ENCODE measurements around the gene UQCR11.

UQCR11 gene

DNA sequence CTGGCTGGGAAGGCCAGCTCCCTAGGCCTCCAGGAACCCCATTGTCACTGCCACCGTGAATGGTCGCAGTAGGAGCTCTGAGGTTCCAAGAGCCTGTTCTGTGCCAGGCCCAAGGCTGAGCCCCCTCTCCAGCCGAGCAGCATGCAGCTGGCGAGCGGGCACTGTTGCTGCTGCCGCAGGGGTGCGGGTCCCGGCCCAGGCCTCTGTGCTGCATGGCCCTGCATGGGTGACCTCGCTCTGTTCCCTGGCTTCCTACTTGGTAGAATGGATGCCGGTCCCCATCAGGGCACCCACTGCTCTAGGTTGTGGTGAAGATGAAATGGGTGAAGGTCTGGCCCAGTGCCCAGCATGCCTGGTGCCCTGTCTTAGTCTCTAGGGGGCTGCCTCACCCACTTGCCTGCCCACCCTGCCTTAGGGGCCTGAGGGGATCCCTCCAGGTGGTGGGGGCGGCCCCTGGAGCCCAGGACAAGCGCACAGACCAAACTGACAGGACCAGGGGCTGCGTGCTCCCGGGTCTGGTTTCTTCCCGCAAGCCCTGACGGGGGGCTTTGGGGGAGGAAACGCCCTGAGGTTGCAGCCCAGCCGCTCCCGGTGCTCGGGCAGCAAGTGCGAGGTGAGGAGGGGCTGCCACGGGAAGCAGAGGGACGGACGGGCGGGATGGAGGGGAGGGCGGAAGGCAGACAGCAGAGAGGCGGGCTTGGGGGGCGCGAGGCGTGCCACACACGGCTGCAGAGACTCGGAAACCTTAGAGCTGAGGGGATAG is 8.7 kb upstream of the UQCR11 start:
- DNase-seq, result no peak

DNA sequence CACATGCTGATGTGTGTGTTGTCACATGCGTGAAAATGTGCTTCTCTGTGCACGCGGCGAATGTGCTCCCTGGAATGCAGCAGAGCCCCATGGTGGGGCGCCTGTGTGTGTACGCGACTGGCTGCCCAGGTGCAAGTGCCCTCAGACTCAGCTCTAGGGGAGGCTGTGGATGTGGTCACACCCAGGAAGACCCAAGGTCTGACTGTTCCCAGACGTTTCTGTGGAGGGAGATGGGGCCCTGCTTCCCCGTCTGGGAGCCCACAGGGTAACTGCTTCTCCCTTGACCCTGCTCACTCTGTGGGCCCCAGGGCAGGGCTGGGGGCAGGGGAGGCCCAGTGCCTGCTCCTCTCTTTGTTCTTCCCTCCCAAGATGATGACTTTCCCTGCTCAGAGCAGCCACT is 7.9 kb upstream of the UQCR11 start:
- no peak for DNase-seq

DNA sequence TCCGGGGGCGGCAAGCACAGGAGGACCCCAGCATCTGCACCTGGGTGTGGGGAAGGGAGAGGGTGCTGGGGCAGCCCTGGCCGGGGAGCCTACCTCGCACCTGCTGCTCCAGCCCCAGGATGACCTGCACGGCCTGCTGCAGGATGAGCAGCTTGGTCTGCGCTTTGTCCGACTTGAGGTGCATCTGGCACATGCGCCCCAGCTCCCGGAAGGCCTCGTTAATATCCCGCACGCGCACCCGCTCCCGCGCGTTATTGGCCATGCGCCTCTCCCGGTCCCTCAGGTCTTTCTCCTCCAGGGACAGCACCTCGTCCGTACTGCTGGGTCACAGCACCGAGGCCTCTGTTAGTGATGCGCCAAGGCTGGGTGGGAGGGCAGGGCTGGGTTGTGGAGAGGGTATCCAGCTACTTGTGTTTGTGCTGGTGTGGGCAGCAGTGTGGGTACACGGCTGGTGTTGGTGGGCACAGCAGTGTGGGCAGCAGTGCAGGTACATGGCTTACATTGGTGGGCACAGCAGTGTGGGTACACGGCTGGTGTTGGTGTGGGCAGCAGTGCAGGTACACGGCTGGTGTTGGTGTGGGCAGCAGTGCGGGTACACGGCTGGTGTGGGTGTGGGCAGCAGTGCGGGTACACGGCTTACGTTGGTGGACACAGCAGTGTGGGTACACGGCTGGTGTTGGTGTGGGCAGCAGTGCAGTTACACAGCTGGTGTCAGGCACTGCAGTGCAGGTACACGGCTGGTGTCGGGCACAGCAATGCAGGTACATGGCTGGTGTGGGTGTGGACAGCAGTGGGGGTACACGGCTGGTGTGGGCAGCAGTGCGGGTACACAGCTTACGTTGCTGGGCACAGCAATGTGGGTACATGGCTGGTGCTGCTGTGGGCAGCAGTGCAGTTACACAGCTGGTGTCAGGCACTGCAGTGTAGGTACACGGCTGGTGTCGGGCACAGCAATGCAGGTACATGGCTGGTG is 7.1 kb upstream of the UQCR11 start:
- no peak for DNase-seq

DNA sequence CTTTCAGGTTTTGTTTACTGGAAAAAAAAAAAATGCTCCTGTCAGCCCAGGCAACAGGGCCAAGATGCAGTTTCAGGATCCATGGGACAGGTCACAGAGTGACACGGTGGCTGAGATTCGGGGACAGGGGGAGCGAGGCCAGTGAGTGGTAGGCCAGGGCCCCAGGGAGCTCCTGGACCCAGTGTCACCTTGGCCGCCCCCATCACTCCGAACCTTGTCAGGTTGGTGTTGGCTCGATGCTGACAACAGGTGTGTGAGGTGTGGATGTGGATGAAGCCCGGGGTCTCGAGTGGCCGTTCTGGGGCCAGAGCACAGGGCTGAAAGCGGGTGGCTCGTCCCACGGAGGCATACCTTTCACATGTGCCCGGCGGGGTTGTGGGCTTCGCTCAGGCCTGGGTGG is 6.1 kb upstream of the UQCR11 start:
- DNase-seq, result no peak

DNA sequence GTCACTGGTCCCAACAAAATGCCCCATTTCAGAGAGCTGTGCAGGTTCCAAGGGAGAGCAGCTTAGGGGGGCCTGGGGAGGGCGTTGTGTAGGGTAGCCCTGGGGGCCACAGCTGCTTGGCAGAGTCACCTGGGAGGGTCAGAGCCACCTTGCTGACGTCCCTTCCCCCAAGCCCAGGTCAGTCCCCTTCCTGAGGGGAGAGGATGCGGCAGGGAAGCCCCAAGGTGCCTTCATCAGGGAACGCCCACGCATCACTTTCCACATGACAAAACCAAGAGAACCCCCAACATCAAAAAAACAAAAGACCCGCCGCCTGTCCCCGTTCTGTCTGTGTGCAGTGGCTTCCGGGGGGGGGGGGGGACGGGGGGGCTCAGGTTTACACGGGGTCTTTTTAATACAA is 5.3 kb upstream of the UQCR11 start:
- no peak for DNase-seq

DNA sequence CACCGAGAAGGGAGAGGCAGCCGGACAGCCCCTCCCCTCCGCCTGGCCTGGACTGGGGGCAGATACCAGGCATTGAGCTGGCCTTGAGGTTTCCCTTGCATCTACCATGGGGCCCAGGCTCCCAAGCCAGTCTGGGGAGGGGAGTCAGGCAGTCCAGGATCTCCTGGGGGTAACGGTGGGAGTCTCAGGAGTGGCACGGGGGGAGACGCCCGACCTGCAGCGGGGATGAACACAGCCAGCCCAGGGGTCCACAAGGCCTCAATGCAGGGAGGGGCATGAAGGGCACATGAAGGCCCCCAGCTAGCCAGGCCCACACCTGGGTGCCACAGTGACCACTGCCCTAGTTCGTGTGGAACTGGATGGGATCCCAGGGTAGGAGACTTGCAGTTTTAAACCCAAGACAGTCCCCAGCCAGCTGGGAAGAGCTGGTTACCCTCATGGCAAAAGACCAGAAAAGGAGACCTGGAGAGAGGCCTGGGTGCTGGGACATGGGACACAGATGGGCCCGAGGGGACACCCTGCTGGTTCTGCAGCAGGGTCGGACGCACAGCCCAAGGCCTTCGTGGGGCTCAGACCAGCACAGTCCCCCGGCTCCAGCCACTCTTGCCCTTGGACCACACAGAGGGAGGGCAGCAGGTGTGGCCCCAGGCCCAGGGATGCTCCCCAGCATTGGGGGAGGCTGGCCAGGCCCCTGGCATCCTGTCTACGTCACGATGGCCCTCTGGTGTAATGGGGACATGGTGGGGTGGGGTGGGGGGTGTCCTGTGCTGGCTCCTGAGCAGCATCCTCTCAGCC is 4.6 kb upstream of the UQCR11 start:
- DNase-seq, result no peak

DNA sequence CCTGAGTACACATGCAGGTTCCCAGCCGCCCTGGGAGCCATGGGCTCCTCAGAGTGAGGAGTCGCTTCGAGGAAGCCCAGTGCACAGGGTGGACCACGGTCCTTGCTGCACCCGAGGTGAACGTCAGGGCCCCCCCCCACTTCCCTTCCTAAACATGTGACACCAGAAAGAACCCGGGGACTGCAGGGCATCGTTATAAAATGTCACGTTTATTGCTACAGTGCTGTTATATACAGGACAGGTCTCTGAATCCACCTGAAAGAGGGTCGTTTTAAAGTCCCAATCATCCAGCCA is 3.8 kb upstream of the UQCR11 start:
- no peak for DNase-seq

DNA sequence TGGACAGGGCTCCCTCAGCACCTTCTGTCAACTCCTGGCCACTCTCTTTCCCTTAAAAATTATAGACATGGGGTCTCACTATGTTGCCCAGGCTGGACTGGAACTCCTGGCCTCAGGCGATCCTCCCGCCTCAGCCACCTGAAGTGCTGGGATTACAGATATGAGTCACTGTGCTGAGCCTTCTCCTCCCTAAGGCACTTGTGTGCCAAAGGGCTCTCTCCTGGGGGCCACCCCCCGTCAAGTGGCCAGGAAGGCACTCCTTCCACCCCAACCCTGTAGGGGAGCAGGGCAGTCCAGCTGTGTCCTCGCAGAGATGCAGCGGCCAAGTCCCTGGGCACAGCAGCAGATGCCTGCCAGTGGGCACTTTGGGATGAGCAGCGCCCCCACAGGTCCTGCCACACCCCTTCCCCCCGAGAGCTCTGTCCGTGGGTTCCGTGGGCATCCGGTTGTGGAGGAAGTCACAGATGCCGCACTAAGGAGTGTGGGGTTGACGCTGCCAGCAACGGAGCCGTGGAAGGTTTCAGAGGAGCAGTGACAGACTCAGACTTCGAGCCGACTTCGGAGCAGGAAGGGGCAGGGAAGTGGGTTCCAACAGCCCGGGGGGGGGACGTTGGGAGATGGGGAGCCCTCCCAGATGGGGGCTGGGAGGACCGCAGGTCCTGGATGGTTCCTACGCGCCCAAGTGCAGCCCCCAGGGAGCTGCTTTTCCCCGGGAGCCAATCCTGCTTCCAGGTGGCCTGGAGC is 3.3 kb upstream of the UQCR11 start:
- no peak for DNase-seq

DNA sequence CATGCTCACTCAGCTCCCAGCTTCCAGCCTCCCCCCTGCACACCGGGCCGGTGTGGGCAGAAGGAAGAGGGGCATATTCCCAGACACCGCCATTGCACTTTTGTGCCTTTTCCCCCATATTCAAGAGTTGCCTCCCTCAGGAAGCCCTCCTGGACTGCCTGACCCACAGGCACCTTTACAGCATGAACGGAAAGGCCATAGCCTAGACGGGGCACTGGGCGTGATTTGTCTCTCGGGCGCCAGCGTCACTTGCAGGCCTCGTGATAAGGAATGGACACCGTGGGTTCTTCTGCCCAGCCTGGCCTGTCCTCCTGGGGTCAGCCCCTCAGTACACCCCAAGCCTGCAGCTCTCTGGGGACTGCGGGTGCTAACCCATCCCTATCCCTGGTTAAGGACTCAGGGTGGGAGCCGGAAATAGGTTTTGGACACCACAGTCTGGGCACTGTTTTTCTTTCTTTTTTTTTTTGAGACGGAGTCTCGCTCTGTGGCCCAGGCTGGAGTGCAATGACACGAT is 933 bp upstream of the UQCR11 start:
- DNase-seq, result no peak

DNA sequence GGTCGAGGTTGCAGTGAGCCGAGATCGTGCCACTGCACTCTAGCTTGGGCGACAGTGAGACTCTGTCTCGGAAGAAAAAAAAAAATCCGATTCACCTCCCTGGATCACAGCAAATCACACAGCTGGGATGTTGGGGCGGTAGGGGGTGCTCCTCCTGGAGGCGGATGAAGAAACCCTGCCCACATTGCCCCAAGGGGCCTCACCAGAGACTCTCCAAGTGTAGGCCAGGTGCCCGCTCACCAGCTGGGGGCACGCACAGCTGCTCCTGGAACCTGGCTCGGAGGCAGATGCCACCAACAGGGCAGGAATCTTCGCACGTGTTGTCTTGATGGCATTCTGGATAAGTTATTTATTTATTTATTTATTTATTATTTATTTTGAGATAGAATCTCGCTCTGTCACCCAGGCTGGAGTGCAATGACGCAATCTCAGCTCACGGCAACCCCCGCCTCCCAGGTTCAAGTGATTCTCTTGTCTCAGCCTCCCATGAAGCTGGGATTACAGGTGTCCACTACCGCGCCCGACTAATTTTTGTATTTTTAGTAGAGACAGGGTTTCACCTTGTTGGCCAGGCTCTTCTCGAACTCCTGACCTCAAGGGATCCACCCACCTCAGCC is 3.1 kb downstream of the UQCR11 start:
- DNase-seq, result no peak

DNA sequence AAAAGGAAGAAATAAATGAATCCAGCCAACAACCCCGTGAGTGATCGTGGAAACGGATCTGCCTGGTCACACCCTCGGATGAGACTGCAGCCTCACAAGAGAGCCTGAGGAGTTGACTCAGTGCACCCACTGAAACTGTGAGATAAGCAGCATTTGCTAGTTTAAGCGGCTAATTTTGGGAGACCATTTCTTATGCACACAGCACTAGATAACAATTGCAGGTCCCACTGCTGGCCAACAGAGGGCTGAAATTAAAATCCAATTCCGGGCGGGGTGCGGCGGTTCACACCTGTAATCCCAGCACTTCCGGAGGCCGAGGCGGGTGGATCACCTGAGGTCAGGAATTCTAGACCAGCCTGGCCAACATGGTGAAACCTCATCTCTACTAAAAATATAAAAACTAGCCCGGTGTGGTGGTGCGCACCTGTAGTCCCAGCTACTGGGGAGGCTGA is 3.6 kb downstream of the UQCR11 start:
- no peak for DNase-seq

DNA sequence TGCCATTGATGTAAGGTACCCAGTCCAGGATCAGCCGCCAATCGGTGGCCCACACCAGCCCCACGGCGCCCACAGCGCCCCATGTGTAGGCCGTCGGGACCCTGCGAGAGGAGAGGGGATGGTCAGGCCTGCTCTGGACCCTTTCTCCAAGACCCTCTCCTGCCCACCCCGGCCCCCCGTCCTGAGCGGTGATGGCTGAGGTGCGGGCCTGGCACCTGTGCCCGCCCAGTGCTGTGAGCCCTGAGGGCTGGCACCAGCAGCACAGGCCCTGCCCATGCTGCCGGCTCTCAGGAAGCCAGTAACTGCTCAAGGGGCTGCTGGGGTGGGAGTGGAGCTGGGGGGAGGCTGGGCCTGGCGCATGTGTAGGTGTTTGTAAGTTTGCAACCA is 5.8 kb downstream of the UQCR11 start:
- no peak for DNase-seq

DNA sequence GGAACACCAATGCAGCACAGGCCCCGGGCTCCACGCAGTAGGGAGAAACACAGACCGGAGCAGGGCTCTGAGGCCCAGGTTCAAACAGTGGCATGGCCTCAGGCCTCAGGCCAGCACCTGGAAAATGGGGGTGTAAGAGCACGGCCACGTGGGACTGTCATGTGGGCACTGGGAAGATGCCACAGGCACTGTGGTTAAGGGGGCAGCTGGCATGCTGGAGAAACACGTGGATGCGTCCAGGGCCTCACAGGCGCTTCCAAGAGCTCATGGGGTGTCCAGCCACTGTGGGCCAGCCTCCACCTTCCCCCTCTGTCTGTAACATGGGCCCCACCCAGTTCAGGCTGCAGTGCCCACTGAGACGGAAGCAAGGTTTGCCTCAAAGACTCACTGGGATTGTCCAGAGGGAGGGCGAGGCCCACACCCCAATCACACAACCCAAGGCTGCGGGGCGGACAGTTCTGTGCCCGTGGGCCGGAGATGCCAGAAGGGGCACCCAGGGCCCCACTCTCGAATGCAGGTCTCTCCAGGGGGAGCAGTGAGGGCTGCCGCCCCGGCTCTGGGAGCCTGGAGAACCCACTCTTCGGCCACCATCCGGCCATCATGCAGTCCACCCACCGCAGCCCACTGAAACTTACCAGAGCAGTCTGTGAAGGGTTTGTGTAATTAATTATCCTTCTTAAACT is 6.3 kb downstream of the UQCR11 start:
- DNase-seq, result no peak

DNA sequence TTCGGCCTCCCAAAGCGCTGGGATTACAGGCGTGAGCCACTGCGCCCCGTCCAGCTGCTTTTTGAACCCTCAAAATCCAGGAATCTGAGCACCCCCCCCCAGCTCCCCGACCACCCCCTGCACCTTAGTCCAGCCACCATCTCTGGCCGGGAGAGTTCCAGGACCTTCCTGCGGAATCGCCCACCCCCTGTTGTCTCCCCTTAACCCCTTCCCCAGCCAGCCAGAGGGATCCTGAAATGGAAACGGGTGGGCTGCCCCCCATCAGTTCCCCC is 11.8 kb downstream of the UQCR11 start:
- DNase-seq, result no peak

DNA sequence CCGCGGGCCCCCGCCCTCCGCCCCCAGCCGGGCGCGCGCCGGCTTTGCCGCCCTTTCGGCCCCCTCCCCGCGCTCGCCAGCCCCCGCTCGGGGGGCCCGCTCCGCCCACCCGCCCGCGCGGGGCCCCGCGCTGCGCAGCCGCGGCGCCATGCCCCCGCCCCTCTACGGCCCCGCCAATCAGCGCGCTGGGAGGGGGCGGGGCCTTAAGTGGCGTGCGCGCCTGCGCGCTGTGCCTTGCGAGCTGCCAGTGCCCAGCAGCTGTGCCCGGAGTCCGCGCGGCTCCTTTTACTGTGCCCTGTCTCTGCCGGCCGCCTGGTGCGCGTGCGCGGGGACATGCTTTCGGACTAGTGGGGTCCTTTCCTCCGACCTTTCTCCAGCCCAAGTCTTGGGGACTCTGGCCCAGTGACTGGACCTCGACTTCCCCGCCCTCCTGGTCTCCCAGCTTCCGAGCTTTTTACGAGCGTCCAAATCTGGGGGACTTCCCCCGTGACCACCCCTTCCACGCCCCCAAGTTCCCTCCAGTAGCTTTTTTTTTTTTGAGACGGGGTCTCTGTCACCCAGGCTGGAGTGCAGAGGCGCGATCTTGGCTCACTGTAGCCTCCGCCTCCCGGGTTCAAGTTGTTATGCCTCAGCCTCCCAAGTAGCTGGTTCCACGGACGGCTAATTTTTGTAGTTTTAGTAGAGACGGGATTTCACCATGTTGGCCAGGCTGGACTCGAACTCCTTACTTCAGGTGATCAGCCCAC is 12.3 kb downstream of the UQCR11 start, which contains the start of gene MBD3:
Gene MBD3, minus strand, starts transcription at position 111 of the 746 bp plus-strand sequence. CDS start 234 bp downstream, outside the sequence.
- peak; percentile 92 for DNase-seq

DNA sequence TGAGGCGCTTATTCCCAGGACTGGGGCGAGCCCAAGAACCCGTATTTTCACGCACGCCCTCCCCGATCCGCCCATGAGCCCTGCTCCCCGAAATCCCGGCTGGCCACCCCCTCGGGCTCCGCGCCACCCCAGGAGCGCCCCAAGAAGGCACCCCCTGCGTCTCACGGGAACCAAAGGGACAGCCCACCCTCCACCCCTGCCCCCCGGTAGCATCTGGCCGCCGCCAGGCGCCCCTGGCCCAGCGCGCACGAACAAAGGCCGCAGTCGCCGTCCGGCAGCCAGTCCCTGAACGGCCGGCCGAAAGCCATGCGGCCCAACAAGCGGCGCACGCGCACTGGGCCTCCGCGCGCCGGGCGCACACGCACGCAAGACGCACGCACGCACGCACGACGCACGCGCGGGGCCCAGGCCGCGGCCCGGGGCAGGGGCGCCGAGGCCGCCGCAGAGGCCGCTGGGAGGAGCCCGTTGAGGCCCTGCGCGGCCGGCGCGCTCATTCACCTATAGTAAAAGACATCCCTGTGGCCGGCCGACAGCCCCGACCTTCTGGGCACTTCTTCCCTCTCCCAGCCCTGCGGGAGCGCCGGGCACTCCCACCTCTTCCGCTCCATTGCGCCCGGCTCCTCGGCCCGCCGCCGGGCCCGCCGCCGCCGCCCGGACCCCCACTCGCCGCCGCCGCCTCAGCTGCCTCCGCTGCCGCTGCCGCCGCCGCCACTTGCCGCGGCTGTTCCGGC is 13.1 kb downstream of the UQCR11 start:
- peak; percentile 86 for DNase-seq

DNA sequence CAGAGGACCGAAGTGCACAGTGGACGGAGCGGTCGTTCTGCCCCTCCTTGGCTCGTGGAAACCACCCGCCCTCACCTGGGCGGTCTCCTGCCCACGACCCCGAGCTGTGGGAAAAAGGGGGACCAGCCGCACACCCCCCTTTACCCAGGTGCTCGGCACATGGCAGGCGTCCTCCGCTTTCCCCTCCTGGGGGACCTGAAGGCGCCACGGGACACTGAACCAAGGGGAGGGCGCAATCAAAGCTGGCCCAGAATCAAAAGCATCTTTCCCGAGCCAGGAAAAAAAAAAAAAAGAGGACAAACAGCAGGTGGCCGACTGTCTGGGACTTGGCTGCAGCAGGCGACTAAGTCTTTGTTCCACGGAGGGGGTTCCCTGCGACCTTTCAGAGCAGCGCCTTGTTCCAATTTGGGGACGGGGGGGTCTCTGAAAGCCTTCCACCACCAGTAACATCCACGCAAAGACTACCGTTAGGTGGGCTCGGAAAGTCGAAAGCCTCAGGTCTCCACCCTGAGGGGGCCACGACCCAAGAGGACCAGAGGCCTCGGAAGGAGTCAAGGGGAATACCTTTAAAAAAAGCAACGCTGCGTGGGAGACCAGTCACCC is 13.7 kb downstream of the UQCR11 start:
- DNase-seq, result no peak

DNA sequence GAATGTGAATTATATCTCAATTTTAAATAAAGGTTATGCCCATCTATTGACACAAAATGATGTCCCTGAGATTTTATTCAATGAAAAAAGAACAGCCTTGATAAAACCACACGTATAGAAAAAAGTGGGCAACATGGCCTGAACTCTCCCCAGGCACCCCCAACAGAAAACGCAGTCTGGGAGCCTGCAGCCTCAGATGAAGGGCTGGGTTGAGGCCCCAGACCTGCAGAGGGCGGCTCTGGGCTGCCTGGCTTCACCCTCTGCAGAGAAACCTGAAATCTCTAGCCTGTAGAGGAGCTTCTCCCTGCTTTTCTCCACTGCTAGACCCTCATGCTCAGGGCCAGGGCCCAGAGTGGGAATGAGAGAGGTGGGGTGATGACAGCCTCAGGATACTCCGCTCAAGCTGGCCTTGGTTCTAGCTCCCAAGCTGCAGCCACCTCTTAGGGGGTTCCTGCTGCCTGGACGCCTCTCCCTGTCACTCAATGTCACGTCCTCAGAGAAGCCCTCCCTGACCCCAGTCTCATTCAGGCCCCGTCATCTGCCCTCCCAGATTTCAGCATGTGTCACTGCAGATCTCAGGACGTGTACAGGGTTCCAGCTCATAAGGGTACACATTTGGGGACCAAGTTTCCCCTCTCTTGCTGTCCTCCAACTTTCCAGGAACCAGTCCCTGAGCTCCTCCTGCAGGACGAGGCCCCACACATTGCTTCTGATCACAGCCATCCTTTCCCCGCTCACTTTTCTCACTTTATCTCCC is 14.4 kb downstream of the UQCR11 start:
- DNase-seq, result peak; percentile 9

DNA sequence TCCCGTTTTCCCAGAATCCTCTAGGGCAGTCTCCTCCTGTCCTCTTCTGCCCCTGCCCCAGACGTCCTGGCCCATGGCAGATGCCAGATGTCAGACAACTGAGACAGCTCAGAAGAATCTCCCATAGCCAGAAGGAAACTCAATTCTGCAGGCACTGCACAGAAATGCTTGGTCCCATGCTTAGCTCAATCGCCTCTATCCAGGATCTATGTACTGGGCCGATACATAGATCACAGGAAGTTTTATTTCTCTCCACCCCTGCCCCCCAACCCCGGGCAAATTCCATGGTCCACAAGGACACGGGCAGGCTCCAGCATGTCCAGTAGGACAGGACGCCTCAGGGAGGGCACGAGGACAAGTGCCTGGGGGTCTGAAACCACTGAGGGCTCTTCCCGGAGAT is 17.4 kb downstream of the UQCR11 start:
- DNase-seq, result no peak
